Colonic mucosa (tissue), 4 donors: ENCODE data around the gene COBL. TPM values are rescaled to one million over a fixed set of nuclear protein-coding genes. Genes with fewer than 3 reads are reported as not detected.

ENCODE experiments used
- DNase-seq: peaks from one replicate; pipeline ENCODE4 v3.0.0-alpha.2; 2020
- H3K27ac ChIP-seq: fragments of 200-600 bp; one replicate; pipeline ENCODE4 v1.8.0; 2021
- H3K27me3 ChIP-seq: fragments of 200-600 bp; one replicate; pipeline ENCODE4 v1.8.0; 2021
- H3K36me3 ChIP-seq: fragments of 200-600 bp; one replicate; pipeline ENCODE4 v1.8.0; 2021
- H3K4me1 ChIP-seq: fragments of 200-600 bp; one replicate; pipeline ENCODE4 v1.8.0; 2021; ENCODE audit warnings: mild to moderate bottlenecking
- H3K4me3 ChIP-seq: fragments of 200-600 bp; one replicate; pipeline ENCODE4 v1.8.0; 2021
- H3K9ac ChIP-seq, 2 donors: one replicate each; pipeline ENCODE4 v1.7.0; 2013; ENCODE audit warnings: control low read depth in 2 of 2, low read depth in 2 of 2, low read length in 2 of 2
- H3K9me3 ChIP-seq: fragments of 200-600 bp; one replicate; pipeline ENCODE4 v1.8.0; 2021
- CTCF ChIP-seq: fragments of 200-600 bp; IDR thresholded peaks from one replicate; pipeline ENCODE4 v1.8.0; 2022; ENCODE audit warnings: antibody characterized with exemption, mild to moderate bottlenecking
- intact Hi-C: fragments of 100-400 bp; cut with DNase I; formaldehyde crosslinking; loops from one replicate; pipeline ENCODE4 v1.14.1; 2022
- total RNA-seq, 2 donors: library from RNA; stranded (reverse); fragmentation: NEBNext Ultra II Directional in 1 of 2; extraction: Animal tissue kit (Norgen Biotek cat#: 25700) in 1 of 2; gene quantifications; one replicate each; pipeline ENCODE4 v1.2.1, GENCODE V29; 2021
- donor health status: healthy.
- donor health status: DM: no; HTN: no; CAD: no.
- donor health status: DM: no; HTN: no; CAD: no.

The COBL gene
- total RNA-seq, 2 donors from 2014 or later = 36.8 to 49.2 TPM

- no peaks in the 10 kb centered on the region for H3K27me3 ChIP-seq
- DNase-seq = no peak
- no peaks in the 10 kb centered on the region for H3K9me3 ChIP-seq
- no peaks in the 10 kb centered on the region for H3K36me3 ChIP-seq
- no peak overlapping the region for H3K4me3 ChIP-seq
- no peak for TF ChIP-seq CTCF
- intact Hi-C loops = no loop called here
- no peaks in the 10 kb centered on the region for H3K4me1 ChIP-seq
- H3K27ac ChIP-seq = no peak overlapping the region
- H3K9ac ChIP-seq = no peak overlapping the region
Measured at GRCh38 chr7:51078653-51079052, 238.0 kb downstream of the COBL start.

- intact Hi-C loops = no loop called here
Measured at GRCh38 chr7:51077987-51078370, 238.6 kb downstream of the COBL start.

GRCh38 chr7:51077316-51077986 lies 239.2 kb downstream of the COBL start:
- Histone ChIP-seq H3K27ac (no peak overlapping the region), H3K9me3 (no peaks in the 10 kb centered on the region), H3K4me1 (no peaks in the 10 kb centered on the region), H3K9ac (no peak overlapping the region), H3K4me3 (no peak overlapping the region), H3K27me3 (no peaks in the 10 kb centered on the region), H3K36me3 (no peaks in the 10 kb centered on the region)
- TF ChIP-seq CTCF = no peak
- intact Hi-C loops = no loop called here
- DNase-seq = no peak

More at GRCh38 chr7:51077987-51078370, 238.6 kb downstream of the COBL start:
- no peak for DNase-seq
- Histone ChIP-seq H3K27me3 (no peaks in the 10 kb centered on the region), H3K9me3 (no peaks in the 10 kb centered on the region), H3K27ac (no peak overlapping the region), H3K36me3 (no peaks in the 10 kb centered on the region), H3K4me1 (no peaks in the 10 kb centered on the region), H3K9ac (no peak overlapping the region), H3K4me3 (no peak overlapping the region)
- no peak for TF ChIP-seq CTCF

GRCh38 chr7:51075681-51076580 lies 240.7 kb downstream of the COBL start:
- intact Hi-C loops = no loop called here
- Histone ChIP-seq H3K4me3 (no peak overlapping the region), H3K27me3 (no peaks in the 10 kb centered on the region), H3K9me3 (no peaks in the 10 kb centered on the region), H3K4me1 (no peaks in the 10 kb centered on the region), H3K9ac (no peak overlapping the region), H3K36me3 (no peaks in the 10 kb centered on the region), H3K27ac (no peak overlapping the region)
- TF ChIP-seq CTCF = no peak
- no peak for DNase-seq

GRCh38 chr7:51073171-51073570 lies 243.4 kb downstream of the COBL start:
- Histone ChIP-seq H3K4me3 (no peak overlapping the region), H3K36me3 (no peaks in the 10 kb centered on the region), H3K27me3 (no peaks in the 10 kb centered on the region), H3K9me3 (no peaks in the 10 kb centered on the region), H3K9ac (no peak overlapping the region), H3K4me1 (no peaks in the 10 kb centered on the region), H3K27ac (no peak overlapping the region)
- no peak for DNase-seq
- no peak for TF ChIP-seq CTCF
- intact Hi-C loops = no loop called here
